ENCODE results near the gene GABRP. TPM values are rescaled to one million over a fixed set of nuclear protein-coding genes. Genes with fewer than 3 reads are reported as not detected.

GABRP gene
- total RNA-seq (ENCODE audit: low replicate concordance): not detected in 2 replicates

- TF ChIP-seq CTCF (IDR thresholded peaks at IDR 0.05; ENCODE audit: insufficient read depth, low read length): no peak
- no peak within 1 kb of the TSS for H3K4me3 ChIP-seq (ENCODE audit: low read depth, low read length)
- DNase-seq (ENCODE audit: low read depth): no peak
Observed at GRCh38 chr5:170783498-170784247, at the start of gene GABRP. TSS of gene GABRP (plus strand) at chr5:170783725. CDS start at chr5:170788616, 4,891 bp downstream.

- DNase-seq (ENCODE audit: low read depth): no peak
- no peak for TF ChIP-seq CTCF (IDR thresholded peaks at IDR 0.05; ENCODE audit: insufficient read depth, low read length)
- no peak overlapping the region for H3K4me3 ChIP-seq (ENCODE audit: low read depth, low read length)
Observed at GRCh38 chr5:170736966-170737365, 46.6 kb upstream of the GABRP start.

GRCh38 chr5:170737591-170737990 is 45.9 kb upstream of the GABRP start:
- TF ChIP-seq CTCF (IDR thresholded peaks at IDR 0.05; ENCODE audit: insufficient read depth, low read length): no peak
- no peak overlapping the region for H3K4me3 ChIP-seq (ENCODE audit: low read depth, low read length)
- DNase-seq (ENCODE audit: low read depth): no peak

GRCh38 chr5:170738840-170739239 is 44.7 kb upstream of the GABRP start:
- DNase-seq (ENCODE audit: low read depth): no peak
- no peak for TF ChIP-seq CTCF (IDR thresholded peaks at IDR 0.05; ENCODE audit: insufficient read depth, low read length)
- no peak overlapping the region for H3K4me3 ChIP-seq (ENCODE audit: low read depth, low read length)

- TF ChIP-seq CTCF (IDR thresholded peaks at IDR 0.05; ENCODE audit: insufficient read depth, low read length): no peak
- no peak for DNase-seq (ENCODE audit: low read depth)
- H3K4me3 ChIP-seq (ENCODE audit: low read depth, low read length): no peak overlapping the region
Observed at GRCh38 chr5:170739446-170739845, 44.1 kb upstream of the GABRP start.

GRCh38 chr5:170740551-170741205 is 42.8 kb upstream of the GABRP start:
- TF ChIP-seq CTCF (IDR thresholded peaks at IDR 0.05; ENCODE audit: insufficient read depth, low read length): no peak
- H3K4me3 ChIP-seq (ENCODE audit: low read depth, low read length): no peak overlapping the region
- no peak for DNase-seq (ENCODE audit: low read depth)
